CD4-positive, alpha-beta T cell treated with Interleukin-21 for 1 hour (primary cell): ENCODE results near the gene DPF3.
"Not testable (repeated sequence)": the region's sequence is repeated elsewhere in the genome, so short reads cannot be mapped to it uniquely, and the experiment has no call there.

Experiments
- DNase-seq: peaks from one replicate; pipeline ENCODE4 v3.0.0-alpha.2; 2020

Gene DPF3

DNA sequence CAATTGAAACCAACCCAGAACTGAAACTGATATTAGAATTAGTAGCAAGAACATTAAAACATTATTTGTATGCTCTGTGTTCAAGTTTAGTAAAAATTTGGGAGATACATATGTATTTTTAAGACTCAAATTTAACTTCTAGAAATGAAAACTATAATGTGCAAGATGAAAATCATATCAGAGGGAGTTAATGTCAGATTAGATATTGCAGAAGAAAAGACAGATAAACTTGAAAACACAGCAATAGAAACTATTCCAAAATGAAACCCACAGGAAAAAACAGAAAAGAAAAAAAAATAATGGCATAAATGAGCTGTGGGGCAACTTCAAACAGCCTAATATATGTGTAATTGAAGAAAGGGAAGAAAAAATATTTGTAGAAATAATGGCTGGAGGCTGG, 134.9 kb downstream of the DPF3 start:
- DNase-seq = no peak

DNA sequence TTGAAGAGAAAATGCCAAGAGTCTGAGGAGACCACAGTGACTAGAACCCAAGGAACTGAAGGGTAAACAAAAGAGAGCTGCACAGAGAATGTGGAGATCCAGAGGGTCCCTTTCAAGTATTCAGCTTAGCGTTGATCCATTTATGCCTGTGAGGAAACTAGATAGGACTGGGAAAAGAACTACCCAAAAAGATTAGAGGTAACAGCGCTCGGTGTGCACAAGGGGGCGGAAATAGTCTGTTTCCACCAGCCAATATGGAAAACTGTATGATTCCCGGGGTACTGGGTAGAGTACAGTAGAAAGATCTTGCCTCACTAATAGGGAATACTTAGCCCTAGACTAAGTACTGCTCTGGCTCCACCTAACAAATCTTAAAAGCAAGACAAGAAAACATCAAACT, 135.5 kb downstream of the DPF3 start:
- no peak for DNase-seq

DNA sequence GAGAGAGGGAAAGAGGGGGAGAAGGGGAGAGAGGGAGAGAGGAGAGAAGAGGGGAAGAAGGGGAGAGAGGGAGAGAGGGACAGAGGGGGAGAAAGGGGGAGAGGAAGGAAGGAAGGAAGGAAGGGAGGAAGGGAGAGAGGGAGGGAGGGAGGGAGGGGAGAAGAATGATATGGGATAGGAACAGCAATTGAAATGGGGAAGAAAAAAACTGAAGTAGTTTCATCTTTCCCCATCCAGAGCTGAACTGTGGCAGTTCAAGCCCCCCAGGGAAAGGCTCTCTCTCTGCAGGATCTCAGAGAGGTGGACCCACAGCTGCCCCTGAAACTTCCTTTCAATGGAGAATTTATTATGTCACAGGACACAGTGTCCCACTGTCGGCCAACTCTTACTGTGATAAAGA, 136.9 kb downstream of the DPF3 start:
- no peak for DNase-seq

DNA sequence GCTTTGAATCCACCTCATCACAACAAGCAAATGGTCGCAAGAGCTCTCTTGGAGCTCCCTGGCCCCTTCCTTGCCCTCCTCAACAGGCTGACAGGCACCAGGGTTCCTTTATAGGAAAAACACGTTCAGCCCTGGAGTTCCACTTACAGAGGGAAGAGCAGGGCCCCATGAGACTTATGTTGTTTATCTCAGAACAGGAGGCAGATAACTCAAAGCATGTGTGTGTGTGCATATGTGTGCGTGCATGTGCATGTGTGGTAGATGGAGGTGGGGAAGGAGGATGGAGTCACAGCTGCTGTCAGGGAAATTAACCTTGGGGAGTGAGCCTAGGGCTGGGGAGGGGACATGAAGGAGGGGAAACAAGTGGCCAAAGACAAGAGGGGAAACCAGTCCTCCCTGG, 138.1 kb downstream of the DPF3 start:
- no peak for DNase-seq

DNA sequence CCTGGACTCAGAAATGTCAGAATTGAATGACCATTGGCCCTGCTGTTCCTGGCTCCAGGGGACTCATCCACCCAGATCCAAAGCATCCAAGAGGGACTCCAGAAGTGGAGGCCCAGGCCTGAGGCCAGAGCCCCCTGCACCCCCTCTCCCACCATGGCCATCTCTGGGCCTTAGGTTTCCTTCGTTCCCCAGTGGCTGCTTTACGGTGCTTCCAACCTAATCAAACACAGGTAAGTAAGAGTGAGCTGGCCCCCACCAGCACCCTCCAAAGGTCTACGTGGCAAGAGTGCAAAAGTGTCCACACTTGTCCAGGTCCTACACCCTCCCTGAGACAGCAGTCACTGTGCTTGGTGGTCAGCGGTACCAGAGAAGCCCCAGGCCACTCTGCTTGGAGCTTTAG, 139.0 kb downstream of the DPF3 start:
- DNase-seq = no peak

DNA sequence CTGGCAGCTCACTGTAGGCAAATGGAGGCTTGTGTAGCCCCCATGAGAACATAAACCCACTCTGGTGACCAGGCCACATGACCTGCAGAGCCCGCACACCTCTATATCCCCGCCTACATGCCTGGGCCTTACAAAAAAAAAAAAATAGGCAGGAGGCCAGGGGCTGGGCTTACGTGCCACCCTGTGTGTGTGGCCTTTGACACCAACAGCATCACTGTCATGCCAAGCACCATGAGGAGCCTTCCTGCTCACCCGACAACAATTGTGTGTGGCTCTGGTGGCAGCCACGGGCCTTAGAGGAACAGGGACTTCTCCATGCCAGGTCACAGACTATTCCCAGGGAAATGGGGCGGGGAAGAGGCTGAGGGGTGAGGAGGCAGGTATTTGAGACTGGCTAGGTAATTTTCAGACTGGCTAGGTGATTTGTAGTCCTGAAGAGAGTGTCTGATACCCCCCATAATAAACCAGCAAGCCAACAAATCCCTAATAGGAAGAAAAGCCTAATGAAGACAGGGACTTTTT, 140.0 kb downstream of the DPF3 start:
- no peak for DNase-seq

DNA sequence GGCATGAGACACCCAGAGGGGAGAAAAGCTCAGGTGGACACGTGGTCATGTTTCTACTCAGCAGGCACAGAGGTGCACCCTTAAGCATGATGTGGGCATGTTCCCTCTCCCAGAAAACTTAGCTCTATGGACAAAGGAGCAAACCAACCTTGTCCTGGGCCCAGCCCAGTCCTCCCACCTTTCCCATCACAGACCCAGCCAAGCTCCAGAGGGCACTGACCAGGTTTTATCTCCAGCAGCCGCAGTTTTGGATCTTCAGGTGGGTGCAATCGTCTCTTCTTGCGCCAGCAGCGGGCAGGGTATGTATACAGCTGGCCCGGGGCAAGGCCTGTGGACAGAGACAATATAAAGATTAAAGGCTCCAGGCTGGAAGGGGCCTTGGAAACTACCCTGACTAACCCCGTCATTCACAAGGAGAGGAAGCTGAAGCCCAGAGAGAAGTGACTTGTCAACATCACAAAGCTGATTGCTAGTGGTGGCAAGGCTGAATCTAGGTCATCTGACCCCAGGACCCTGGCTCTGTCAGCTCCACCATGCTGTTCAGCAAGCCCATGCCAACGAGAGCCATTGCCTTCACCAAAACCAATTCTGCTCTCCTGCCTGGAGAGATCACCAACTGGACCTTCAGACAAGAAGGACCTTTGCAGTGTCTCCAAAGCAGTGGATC, 140.7 kb downstream of the DPF3 start:
- no peak for DNase-seq

DNA sequence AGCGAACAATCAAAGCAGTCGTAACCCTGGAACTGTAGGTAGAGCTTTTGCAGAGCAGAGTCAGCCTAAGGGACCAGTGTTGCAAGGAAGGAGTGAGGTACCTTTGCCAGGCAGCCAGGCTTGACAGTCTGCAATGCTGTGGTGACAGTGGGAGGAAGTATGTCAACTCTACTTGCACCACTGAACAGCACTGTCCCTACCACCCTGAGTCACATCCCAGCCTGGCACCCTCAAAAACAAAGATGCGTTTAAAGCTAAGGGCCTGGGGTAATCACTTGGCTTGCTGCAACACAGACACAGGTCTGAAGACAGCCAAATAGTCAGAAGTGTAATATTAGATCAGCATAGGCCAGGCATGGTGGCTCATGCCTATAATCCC, 141.9 kb downstream of the DPF3 start:
- DNase-seq = no peak

DNA sequence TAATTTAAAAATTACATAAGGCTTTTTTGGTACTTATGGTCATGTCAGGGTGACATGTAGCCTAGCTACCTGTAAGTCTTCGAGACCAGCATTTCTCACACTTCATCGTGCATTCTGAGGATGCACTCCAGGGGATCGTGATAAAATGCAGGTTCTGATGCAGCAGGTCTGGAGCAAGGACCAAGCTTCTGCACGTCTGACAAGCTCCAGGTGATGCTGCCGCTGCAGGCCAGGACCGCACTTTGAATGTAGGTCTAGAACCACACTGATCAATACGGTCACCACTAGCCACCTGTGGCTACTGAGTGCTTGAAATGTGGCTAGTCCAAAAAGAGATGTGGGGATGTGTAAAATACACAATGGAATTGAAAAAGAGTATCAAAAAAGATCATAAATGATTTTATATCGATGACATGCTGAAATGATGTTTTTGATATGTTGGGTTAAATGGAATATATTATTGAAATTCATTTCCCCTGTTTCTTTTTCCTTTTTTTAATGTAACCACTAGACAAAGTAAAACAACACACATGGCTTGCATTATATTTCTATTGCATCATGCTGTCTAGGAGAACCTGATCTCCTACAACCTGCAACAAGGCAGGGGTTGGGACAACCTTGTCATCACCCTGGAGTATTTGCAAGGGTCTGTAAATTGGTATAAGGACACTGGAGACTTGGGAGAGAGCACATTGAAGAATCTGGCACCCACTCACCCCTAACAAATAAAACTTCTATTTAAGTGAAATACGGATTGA, 142.4 kb downstream of the DPF3 start:
- no peak for DNase-seq

DNA sequence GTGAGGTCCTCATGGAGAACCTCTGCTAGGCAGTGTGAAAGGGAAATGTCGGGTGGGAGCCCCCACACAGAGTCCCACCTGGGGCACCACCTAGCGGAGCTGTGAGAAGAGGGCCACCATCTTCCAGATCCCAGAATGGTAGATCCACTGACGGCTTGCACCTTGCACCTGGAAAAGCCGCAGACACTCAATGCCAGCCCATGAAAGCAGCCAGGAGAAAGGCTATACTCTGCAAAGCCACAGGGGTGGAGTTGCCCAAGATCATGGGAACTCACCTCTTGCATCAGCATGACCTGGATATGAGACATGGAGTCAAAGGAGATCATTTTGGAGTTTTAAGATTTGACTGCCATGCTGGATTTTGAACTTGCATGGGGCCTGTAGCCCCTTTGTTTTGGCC, 145.0 kb downstream of the DPF3 start:
- not testable (repeated sequence) for DNase-seq

DNA sequence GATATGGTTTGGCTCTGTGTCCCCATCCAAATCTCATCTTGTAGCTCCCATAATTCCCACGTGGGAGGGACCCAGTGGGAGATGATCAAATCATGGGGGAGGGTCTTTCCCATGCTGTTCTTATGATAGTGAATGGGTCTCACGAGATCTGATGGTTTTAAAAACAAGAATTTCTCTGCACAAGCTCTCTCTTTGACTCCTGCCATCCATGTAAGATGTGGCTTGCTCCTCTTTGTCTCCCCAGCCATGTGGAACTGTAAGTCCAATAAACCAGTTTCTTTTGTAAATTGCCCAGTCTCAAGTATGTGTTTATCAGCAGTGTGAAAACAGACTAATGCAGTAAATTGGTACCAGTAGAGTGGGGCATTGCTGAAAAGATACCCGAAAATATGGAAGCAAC, 146.2 kb downstream of the DPF3 start:
- no peak for DNase-seq

DNA sequence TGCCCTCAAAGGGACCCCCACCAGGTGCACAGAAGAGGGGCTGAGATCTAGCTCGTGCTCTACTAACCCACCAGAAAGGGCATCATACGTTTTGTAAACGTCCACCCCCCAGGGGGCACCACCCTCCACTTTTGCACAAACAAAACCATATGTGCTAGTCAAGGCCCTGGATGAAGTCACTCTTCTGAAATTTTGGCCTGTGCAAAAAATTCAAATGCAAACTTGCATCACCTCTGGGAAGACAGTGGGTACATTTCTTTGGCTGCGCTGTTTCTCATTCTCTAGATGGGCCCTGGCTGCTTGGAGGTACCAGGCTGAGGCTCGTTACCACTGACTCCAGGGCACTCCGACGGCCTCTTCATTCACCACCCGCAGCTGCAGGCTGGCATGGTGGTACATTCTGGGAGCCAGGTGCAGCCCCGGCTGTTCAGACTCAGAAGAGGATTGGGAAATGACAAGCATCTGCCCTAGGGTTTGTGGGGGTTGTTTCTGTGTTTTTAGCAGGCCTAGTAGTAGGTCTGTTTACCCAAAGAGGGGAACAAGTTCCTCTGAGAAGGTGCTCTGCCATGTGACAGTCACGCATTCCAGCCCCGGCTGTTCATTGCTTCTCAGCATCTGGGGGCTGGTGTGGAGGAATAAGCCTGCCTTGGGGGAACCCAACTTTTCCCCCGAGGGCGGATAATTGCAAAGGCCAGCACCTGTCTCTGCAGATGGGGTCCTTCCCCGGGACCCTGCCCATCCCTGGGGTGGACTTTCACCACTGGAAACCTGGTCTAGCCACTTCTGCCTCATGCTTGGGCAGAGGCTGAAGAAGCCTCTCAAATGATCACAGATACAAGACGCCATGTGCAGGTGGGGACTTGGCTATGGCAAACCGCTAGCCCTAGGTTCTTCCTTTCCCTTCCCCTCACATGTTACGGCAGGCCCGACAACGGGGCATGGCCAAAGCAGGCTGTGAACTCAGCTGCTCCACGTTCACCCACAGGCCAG, 147.6 kb downstream of the DPF3 start:
- no peak for DNase-seq

DNA sequence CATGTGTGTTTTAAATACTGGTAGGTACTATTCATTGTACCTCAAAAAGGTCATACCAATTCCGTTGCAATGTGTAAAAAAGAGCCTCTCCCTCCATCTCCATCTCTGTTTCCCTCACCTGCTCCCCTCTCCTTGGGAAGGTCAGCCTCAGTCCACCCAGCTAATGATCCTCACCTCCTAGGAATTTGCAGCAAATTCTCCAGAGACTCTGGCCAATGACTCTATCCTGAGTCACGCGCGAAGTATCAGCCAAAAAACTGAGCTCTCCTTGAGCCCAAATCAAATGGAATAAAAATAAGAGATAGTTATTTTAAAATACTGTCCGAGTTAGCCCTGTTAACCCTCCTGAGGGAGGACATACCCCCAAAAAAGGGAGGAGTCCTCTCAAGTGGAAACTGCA, 148.4 kb downstream of the DPF3 start:
- no peak for DNase-seq

DNA sequence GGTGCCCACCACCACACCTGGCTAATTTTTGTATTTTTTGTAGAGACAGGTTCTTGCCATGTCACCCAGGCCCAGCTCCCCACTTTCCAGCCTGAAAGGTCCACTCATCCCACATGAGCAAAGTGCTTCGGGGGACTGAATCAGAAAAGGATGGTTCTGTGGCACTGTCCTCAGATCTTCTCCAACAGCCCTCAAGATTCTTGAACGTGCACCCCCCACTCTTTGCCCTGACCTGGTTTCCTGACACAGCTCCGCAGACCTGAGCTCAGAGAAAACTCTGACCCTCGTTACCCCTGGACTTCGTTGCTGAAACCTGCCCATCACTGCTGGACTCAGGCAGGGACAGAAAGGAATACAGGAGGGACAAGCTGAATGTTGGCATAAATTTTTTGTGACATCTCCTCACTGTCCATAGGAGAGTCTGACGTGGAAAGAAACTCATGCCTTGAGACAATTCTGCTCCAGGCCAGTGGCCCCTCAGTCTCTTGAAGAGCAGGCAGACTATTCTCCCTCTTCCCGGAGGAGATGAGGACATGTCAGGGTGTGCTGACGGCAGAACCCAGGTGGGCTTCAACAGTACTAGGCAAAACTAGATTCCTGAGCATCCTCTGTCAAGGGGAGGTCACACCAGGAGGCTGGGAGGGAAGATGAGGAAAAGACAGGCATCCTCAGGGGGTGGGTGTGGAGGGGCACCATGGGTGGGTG, 149.3 kb downstream of the DPF3 start:
- no peak for DNase-seq

DNA sequence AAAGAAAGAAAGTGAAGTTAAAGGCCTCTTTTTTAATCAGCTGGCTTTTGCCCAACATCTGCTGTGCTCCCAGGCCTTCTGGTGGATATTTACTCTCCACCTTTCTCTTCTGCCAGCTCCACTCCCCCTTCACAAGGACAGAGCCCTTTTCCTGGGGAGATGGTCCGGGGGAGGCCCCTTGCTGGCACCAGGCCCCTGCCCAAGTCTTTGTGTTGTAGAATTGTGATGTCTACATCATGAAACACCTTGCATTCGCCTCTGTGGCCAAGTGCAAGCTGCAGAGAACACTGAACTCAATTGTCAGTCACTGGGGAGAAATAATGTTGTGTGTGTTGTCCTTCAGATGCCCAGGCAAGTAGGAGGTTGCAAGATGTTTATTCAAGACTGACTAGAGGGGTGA, 150.3 kb downstream of the DPF3 start:
- DNase-seq = no peak

DNA sequence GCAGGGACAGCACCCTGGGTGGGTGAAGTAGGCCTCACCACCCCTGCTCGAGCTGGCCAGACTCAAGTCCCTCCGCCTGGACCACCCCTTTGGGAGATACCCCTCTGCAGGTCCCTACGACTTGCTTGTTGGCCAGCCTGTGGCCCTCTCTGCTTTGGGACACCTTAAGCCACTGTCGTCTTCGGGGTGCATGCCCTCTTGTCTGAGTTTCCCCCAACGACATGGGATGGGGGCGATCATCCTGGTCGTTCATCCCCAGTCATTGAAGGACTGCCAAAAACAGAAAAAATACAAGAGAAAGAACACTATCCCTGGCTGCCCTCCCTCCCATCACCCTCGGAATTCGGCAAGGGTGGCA, 151.1 kb downstream of the DPF3 start:
- DNase-seq = no peak

DNA sequence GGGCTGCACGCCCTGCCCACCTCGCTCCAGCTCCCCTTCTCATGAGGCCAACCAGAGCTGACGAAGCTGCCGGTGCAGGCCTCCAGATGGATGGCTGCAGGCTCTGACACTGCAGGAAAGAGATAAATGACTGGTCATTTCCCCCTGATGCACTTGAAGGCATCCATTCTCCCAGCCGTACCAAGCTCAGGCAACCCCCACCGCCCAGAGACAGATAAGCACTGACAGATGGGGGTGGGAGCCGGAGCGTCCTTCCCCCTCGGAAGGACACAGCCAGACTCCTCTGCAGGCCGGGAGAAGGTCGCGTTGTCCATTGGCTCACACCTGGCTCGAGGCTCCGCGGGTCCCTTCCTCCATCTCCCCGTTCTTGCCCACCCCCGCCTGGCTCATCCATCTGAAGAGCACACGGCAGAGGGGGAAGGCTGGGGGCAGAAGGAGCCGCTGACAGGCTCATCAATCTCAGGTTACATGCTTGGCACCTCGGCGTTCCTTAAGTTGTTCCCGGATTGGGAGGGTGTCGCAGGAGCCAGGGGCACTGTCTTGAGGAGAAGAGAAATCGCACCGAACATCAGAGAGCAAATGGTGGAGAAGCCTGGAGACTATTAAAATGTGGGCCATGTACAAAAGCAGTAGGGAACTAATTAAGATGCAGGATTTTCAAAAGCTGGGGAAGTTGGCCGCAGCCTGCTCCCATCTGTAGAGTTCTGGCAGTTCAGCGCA, 151.6 kb downstream of the DPF3 start:
- DNase-seq = no peak

DNA sequence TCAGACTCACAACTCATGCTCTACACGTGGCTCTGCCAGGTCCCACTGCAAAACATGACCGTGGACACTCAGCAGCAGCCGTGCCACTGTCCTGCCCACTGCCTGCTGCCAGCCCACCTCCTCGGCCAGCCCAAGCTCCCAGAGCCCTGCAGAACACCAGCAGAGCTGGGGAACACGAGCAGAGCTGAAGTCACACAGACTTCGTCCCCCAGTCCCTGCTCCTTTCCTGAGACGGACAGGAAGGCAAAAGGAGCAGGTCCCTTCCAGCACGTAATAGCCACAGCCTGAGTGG, 152.1 kb downstream of the DPF3 start:
- no peak for DNase-seq

DNA sequence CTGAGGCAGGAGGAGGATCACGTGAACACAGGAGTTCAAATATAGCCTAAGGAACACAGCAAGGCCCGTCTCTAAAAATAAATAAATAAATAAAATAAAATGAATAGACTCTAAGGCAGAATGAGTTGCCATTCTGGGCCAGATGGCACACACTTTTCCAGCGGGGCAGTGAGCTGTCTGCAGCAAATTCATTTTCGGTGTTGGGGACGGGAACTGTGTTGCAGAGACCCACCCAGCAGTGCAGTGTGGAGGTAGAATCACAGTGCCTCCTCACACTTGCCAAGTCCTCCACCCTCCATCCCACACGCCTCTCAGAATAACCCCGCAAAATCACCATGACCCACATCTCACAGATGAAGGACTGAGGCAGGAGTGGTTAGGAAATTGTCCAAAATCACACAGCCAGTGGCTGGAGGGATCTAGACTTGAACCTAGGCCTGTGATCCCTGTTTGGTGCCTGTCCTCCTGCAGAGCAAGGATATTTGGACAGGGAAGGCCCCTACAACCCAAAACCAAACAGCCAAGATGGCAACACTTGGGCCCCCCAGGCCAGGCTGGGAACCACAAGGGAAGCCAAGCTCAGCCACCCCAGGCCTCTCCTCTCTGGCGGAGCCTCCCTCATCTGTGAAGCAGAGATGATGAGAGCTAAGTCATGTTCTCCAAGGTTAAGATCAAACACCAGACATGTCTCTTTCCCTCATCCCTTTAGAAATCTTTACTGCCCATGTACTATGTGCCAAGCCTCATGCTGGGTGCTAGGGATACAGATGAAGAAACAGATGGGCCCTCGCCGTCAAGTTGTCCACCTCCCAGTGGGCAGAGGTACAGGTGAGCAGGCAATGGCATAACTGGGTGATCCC, 152.7 kb downstream of the DPF3 start:
- DNase-seq = no peak

DNA sequence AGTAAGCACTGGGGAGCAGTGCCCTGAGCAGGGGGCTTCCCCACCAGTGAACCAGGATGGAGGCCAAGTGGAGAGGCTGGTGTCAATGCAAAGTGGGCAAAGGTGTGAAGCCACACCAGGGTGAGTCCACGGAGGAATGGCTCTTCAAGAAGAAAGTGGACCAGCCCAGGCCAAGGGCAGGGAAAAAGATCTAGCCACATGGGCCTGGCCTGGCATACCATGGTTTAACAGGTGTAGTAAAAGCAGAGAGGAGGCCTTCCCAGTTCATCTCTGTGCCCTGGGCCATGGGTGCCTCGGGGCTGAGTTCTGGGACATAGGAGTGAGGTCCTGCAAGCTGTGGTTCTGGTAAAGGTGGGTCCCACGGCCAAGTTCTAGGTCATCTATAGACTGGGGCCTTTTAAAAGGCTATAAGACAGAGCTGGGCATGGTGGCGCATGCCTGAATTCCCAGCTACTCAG, 153.4 kb downstream of the DPF3 start:
- no peak for DNase-seq
